ENCODE measurements around the gene DNAJA3.

- TF ChIP-seq, protein P1, sequence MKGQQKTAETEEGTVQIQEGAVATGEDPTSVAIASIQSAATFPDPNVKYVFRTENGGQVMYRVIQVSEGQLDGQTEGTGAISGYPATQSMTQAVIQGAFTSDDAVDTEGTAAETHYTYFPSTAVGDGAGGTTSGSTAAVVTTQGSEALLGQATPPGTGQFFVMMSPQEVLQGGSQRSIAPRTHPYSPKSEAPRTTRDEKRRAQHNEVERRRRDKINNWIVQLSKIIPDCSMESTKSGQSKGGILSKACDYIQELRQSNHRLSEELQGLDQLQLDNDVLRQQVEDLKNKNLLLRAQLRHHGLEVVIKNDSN (CRISPR knock-in tag; IDR thresholded peaks at IDR 0.05) = no peak
- TF ChIP-seq CTCF (IDR thresholded peaks at IDR 0.05) = no peak
- TF ChIP-seq, protein P2, sequence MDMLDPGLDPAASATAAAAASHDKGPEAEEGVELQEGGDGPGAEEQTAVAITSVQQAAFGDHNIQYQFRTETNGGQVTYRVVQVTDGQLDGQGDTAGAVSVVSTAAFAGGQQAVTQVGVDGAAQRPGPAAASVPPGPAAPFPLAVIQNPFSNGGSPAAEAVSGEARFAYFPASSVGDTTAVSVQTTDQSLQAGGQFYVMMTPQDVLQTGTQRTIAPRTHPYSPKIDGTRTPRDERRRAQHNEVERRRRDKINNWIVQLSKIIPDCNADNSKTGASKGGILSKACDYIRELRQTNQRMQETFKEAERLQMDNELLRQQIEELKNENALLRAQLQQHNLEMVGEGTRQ (CRISPR knock-in tag; IDR thresholded peaks at IDR 0.05) = no peak
- no peak for TF ChIP-seq RORB (CRISPR knock-in tag; IDR thresholded peaks at IDR 0.05)
- no peak for TF ChIP-seq SMAD3 (CRISPR knock-in tag; IDR thresholded peaks at IDR 0.05; ENCODE audit: borderline replicate concordance)
- TF ChIP-seq, protein P3, sequence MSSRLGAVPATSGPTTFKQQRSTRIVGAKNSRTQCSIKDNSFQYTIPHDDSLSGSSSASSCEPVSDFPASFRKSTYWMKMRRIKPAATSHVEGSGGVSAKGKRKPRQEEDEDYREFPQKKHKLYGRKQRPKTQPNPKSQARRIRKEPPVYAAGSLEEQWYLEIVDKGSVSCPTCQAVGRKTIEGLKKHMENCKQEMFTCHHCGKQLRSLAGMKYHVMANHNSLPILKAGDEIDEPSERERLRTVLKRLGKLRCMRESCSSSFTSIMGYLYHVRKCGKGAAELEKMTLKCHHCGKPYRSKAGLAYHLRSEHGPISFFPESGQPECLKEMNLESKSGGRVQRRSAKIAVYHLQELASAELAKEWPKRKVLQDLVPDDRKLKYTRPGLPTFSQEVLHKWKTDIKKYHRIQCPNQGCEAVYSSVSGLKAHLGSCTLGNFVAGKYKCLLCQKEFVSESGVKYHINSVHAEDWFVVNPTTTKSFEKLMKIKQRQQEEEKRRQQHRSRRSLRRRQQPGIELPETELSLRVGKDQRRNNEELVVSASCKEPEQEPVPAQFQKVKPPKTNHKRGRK (CRISPR knock-in tag; IDR thresholded peaks at IDR 0.05; ENCODE audit: borderline replicate concordance) = no peak
Measured at GRCh38 chr16:4501071-4501478, 75.4 kb downstream of the DNAJA3 start.
